Stimulated activated effector memory CD8-positive, alpha-beta T cell treated with anti-CD3 and anti-CD28 coated beads, Interleukin-12 subunit alpha, Interleukin-12 subunit beta, amount 100 ng/mL, for 72 hours (primary cell): ENCODE data around the gene KLF16.

Source experiments
- ATAC-seq: fragments of 150-1000 bp; cut with Tn5 transposase; 2 replicates; pipeline ENCODE4 v1.10.0; 2021
- DNase-seq, 2 donors: peaks; one replicate each; pipeline ENCODE4 v3.0.0; 2021 to 2022; ENCODE audit warnings: low spot score in 2 of 2
- H3K27ac Mint-ChIP-seq: one replicate; pipeline ENCODE4 v1.8.0; 2022; ENCODE audit warnings: mild to moderate bottlenecking, mixed read lengths
- H3K36me3 Mint-ChIP-seq: one replicate; pipeline ENCODE4 v1.8.0; 2022; ENCODE audit warnings: mild to moderate bottlenecking, mixed read lengths
- H3K4me1 Mint-ChIP-seq: one replicate; pipeline ENCODE4 v1.8.0; 2022; ENCODE audit warnings: mixed read lengths
- H3K4me3 Mint-ChIP-seq: one replicate; pipeline ENCODE4 v1.8.0; 2022; ENCODE audit warnings: mild to moderate bottlenecking, mixed read lengths
- H3K9me3 Mint-ChIP-seq: one replicate; pipeline ENCODE4 v1.8.0; 2022; ENCODE audit warnings: mixed read lengths

The KLF16 gene

DNA sequence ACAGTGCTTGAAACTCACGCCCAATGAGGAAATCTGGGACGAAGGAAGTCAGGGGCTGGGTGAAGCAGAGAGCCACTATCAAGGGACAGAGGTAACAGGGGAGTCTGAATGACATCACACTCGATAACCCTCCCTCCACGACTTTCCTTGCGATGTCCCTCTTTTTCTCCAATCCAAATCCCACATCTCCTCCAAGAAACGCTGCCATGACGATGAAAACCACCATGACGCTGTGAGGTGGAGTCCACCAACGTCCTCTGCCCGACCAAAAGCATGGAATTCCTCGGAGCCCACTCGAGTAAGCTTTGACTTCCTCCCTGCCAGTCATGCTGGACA lies 16.1 kb downstream of the KLF16 start:
- Mint-ChIP-seq H3K36me3 (peaks cover 38% of the 10 kb centered on the region), H3K9me3 (no peaks in the 10 kb centered on the region), H3K4me1 (peaks cover 54% of the 10 kb centered on the region), H3K27ac (peak overlapping the region; percentile 97), H3K4me3 (peak overlapping the region; percentile 86)
- no peak for DNase-seq
- no peak for ATAC-seq

DNA sequence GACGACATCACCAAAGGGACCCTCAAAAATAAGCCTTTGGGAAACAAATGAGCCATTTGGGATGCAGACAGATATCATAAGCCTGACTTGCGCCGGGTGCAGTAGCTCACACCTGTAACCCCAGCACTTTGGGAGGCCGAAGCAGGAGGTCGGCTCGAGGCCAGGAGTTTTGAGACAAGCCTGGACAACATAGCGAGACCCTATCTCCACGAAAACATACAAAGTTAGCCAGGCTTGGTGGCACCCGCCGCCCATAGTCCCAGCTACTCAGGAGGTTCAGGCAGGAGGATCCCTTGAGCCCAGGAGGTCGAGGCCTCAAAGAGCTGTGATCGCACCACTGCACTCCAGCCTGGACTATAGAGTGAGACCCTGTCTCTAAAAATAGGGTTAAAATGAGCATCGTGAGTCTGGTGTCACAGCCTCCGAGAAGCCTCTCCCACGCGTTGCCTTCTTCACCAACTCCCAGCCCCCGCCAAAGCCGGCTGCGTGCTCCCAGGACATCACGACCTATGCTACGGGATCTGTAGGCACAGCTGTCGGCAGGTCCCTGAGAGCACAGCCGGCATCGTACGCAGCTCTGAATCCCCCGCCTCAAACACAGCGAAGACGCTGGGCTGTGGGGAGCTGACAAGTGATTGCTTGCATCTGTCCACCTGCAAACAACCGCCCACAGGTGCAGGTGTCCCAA lies 16.7 kb downstream of the KLF16 start:
- H3K9me3 Mint-ChIP-seq = no peaks in the 10 kb centered on the region
- no peak for ATAC-seq
- peak overlapping the region; percentile 97 for H3K27ac Mint-ChIP-seq
- peaks cover 38% of the 10 kb centered on the region for H3K36me3 Mint-ChIP-seq
- H3K4me1 Mint-ChIP-seq = peaks cover 54% of the 10 kb centered on the region
- no peak for DNase-seq
- peak overlapping the region; percentile 86 for H3K4me3 Mint-ChIP-seq

DNA sequence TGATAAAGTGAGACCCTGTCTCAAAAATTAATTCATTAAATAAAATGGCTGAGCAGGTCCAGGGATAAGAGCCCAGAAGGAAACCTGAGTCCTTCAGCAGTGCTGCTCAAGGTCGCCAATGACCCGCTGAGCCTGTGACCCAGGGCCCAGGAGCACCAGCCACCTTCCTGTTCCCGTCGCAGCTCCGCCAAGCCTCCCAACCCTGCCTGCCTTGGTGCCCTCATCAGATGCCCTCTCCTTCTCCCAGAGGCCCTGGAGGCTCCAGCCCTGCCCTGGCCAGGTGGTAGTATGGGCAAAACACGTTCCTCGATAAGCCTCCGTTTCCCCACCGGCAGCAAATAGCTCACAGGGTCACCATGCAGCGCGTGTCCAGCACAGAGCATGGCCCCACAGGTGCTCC lies 17.7 kb downstream of the KLF16 start:
- H3K4me3 Mint-ChIP-seq = peak overlapping the region; percentile 86
- no peak for DNase-seq
- H3K27ac Mint-ChIP-seq = peak overlapping the region; percentile 97
- ATAC-seq = no peak
- H3K9me3 Mint-ChIP-seq = no peaks in the 10 kb centered on the region
- peaks cover 45% of the 10 kb centered on the region for H3K36me3 Mint-ChIP-seq
- peaks cover 58% of the 10 kb centered on the region for H3K4me1 Mint-ChIP-seq

DNA sequence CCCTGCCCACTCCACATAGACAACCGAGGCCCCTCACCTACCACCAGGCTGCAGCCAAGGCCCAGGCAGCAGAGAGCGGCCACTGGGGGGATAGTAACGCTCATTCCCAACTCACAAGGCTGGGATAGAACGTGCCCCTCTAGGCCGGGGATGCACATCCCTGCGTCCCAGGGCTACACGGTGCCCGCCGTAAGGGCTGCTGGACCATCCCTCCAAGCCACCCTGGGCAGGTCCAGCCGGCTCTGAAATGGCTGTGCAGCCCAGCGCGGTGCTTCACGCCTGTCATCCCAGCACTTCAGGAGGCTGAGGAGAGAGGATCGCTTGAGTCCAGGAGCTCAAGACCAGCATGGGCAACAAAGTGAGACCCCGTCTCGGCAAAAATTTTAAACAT lies 18.3 kb downstream of the KLF16 start:
- H3K27ac Mint-ChIP-seq = peak overlapping the region; percentile 74

DNA sequence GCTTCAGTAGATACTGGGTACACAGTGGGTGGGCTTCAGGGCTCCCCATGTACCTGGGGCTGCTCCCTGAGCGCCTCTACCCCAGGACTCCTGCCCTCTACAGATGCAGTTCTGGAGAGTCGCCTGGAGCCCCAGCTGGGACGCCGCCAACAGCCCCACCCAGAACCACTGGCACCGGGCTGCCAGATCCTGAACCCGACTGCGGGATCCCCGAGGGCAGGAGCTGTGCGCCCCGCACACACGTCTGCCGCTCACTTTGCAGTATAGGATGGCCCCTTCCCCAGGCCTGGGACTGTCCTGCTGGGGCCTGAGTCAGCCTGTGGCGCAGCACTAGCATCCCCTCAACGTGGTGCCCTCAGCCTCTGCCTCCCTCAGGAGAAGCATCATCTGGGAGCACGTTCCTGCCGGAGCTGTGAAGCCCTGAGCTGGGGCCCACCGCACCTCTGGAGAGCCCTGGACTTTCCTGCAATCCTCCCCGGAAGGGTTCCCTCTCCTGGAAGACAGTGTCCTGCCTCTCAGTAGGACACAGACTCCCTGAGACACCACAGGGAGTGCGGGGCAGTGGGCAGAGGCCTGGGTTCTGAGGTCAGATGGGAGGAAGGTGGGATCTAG lies 18.8 kb downstream of the KLF16 start:
- H3K36me3 Mint-ChIP-seq = peaks cover 48% of the 10 kb centered on the region
- no peaks in the 10 kb centered on the region for H3K9me3 Mint-ChIP-seq
- H3K27ac Mint-ChIP-seq = peak overlapping the region; percentile 74
- DNase-seq (no peak), ATAC-seq (no peak)
- H3K4me3 Mint-ChIP-seq = no peak overlapping the region
- H3K4me1 Mint-ChIP-seq = peaks cover 55% of the 10 kb centered on the region

More for the DNA sequence above, 18.3 kb downstream of the KLF16 start:
- Mint-ChIP-seq H3K4me1 (peaks cover 53% of the 10 kb centered on the region), H3K36me3 (peaks cover 45% of the 10 kb centered on the region), H3K9me3 (no peaks in the 10 kb centered on the region), H3K4me3 (no peak overlapping the region)
- ATAC-seq = no peak
- DNase-seq = no peak

DNA sequence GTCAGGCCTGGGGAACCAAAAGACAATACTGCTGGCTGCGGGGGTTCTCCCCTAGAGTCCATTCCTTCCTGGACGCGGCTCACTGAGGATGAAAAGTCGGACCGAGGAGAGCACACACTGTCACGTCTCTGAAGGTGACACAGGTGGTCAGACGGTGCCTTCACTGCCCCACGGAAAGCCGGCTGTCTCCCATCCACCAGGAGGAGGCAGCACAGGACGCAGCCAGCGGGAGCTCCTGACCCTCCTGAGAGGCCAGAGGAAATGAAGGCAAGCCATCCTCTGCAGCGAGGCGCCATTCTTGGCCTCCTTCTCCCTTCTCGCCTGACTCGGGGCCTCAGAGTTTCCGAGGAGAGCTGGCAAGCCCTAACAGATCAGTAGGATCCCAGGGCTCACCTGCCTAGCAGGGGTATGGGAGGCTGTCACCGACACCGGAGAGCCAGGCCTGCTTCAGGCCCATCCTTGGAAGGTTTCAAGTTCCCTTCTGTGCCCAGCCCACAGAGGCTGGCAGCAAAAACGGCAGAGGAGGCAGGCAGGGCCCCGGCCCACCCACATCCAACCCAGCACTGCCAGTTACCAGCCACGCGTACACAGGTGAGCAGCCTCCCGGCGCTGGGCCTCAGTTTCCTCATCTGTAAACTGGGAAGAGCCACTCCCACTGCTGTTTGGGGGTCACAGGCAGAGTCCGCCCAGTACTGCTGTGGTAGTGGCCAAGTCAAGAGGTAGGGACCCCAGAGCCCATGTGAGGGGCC lies 19.6 kb downstream of the KLF16 start:
- H3K27ac Mint-ChIP-seq = peak overlapping the region; percentile 37
- no peak for ATAC-seq
- H3K4me1 Mint-ChIP-seq = peaks cover 59% of the 10 kb centered on the region
- no peak overlapping the region for H3K4me3 Mint-ChIP-seq
- H3K9me3 Mint-ChIP-seq = no peaks in the 10 kb centered on the region
- no peak for DNase-seq
- H3K36me3 Mint-ChIP-seq = peaks cover 51% of the 10 kb centered on the region

DNA sequence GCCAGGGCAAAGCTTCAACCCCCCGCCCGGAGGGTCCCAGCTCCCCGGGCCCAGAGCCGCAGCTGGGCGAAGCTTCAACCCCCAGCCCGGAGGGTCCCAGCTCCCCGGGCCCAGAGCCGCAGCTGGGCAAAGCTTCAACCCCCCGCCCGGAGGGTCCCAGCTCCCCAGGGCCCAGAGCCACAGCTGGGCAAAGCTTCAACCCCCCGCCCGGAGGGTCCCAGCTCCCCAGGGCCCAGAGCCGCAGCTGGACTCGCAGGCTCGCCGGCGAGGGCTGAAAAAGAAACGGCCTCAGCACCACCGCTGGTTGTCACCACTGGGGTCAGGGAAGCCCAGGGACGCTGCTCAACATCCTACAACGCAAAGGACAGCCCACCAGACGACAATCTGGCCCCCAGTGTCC lies 20.3 kb downstream of the KLF16 start:
- ATAC-seq (no peak), DNase-seq (no peak)
- no peaks in the 10 kb centered on the region for H3K9me3 Mint-ChIP-seq
- peaks cover 57% of the 10 kb centered on the region for H3K36me3 Mint-ChIP-seq
- peaks cover 59% of the 10 kb centered on the region for H3K4me1 Mint-ChIP-seq
- H3K27ac Mint-ChIP-seq = peak overlapping the region; percentile 56
- H3K4me3 Mint-ChIP-seq = no peak overlapping the region

DNA sequence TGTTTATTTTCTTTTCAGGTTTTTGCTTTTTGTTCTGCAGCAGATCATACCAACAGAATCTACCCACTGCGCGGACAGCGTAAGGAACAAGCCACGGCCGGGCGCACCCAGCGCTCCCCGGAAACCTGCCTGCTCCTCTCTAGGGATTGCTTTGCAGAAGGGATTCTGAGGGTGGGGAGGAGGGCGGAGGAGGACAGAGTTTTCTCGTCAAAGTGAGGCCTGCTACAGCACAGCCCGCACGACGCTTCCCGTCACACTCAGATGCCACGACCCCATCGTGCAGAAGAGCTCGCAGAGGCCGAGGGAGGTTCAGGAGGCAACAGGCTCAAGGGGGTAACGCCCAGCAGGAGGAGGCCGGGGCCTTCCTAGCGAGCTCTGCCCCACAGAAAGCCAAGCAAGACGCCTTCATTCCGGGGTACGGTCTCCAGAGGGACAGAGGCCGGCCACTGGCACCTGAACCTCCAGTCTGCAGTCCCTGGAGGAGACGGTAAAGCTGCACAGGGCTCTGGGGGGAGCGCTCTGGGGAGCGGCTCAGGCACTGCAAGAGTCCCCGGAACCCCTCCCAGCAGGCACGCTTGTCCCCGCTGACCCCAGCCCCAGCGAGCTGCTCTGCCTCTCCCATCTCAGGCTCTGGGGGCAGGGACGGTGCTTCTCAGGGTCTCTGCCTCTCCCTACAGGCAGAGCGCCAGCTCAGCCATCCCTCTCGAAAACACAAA lies 22.0 kb downstream of the KLF16 start:
- DNase-seq (no peak), ATAC-seq (no peak)
- Mint-ChIP-seq H3K36me3 (peaks cover 58% of the 10 kb centered on the region), H3K4me3 (no peak overlapping the region), H3K4me1 (peaks cover 51% of the 10 kb centered on the region), H3K9me3 (no peaks in the 10 kb centered on the region), H3K27ac (peak overlapping the region; percentile 75)

DNA sequence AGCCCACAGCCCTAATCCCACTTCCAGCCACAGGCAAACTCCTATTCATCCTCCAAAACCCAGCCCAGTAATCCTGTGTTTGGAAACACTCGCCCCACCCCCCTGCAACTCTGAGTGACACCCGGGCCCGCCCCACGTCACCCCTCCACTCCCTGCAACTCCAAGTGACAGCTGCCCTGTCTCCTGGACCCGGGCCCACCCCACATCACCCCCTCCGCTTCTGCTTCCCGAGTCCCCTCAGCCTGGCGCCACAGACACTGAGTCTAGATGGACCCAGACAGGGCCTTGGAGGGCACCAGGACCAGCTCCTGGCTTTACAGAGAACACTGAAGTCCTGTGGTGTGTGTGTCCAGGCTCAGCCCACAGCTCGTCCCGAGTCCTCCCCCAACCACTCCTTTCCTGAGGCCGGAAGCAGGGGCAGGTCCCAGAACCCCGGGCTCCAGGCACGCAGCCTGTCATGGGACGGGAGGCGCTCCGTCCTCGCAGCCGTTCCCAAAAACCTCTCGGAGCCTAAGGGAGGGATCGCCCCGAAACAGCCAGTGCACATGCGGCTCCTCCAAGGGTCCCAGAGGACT lies 22.8 kb downstream of the KLF16 start:
- H3K4me3 Mint-ChIP-seq = no peak overlapping the region
- H3K4me1 Mint-ChIP-seq = peaks cover 50% of the 10 kb centered on the region
- peaks cover 51% of the 10 kb centered on the region for H3K36me3 Mint-ChIP-seq
- DNase-seq = no peak
- ATAC-seq = no peak
- H3K27ac Mint-ChIP-seq = peak overlapping the region; percentile 75
- H3K9me3 Mint-ChIP-seq = no peaks in the 10 kb centered on the region

DNA sequence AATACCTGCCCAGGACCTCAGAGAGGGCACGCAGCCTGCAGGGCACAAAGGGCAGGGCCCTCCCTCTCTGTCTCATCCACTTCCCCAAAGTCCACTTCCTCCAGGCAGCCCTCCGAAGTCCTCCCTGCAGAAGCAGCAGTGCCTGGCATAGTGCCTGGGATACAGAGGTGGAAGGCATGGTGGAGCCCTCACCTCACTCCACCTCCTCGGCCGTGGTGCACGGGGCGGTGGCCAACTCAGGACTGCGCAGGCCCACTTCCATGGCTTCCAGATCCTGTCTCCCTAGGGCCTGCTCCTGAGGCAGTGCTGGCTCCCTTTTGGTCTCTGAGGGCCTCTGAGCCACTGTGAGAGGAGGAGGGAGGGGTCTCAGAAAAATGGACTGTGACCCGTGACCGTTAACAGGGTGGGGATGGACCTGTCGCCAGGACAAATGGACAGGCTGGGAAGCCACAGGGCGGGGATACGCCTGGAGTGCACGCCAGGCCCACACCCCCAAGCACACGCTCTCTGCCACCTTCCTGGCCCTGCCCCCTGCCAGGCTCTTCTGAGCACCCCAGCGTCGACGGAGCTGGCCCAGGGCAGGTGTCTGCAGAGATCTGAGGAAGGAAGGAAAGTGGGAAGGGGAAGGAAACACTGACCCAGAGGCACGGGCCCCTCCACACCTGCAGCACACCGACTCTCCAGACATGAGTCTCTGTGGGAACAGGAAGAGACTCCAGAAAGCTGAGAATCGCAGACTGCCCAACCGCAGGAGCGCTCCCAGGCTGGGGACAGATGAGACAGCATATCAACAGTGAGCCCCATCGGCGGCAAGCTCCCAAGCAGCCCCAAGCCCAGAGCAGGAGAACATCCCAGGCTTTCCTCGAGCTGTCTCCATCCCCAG lies 23.5 kb downstream of the KLF16 start:
- Mint-ChIP-seq H3K9me3 (no peaks in the 10 kb centered on the region), H3K4me1 (peaks cover 47% of the 10 kb centered on the region), H3K36me3 (peaks cover 45% of the 10 kb centered on the region), H3K27ac (peak overlapping the region; percentile 75), H3K4me3 (no peak overlapping the region)
- DNase-seq (no peak), ATAC-seq (no peak)

DNA sequence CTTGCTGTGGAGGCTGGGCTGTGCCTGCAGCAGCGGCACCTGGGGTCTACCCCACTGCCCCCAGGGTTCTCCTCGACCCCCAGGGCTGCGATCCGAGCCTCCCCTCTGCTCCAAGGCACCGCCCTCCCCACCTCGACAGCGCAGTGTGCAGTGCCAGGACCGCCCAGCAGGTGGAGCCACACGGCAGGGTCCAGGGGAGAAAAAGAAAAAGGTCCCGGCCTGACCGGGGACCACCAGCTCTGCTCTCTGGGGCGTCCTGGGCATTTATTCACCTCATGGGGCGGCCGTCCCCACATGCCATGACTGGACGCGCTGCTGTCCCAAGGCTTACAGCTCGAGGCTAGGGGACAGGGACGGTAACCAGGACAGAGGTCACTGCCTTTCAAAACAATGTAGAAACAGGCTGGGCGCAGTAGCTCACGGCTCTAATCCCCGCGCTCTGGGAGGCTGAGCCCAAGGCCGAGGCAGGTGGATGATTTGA lies 25.7 kb downstream of the KLF16 start:
- Mint-ChIP-seq H3K9me3 (no peaks in the 10 kb centered on the region), H3K27ac (no peak overlapping the region), H3K4me1 (peaks cover 37% of the 10 kb centered on the region), H3K4me3 (no peak overlapping the region), H3K36me3 (peaks cover 51% of the 10 kb centered on the region)
- ATAC-seq = peak; percentile 65
- DNase-seq = peak; percentile 73 to 89

DNA sequence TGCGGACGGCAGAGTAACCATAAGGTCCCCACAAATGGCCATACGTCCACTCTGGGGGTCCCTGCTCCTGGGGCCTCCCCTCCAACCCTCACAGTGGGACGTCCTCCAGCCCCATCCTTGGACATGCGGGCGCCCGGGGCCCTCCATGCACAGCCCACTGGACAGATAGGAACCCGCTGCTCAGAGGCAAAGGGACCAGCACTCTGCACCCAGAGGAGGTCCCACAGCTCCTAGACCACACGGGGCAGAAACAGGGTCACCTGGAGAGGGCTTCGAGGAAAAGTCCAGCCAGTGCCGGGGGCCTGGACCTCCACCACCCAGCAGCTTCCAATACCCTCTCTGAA lies 26.2 kb downstream of the KLF16 start:
- DNase-seq (no peak), ATAC-seq (no peak)
- H3K9me3 Mint-ChIP-seq = no peaks in the 10 kb centered on the region
- no peak overlapping the region for H3K4me3 Mint-ChIP-seq
- no peak overlapping the region for H3K27ac Mint-ChIP-seq
- H3K36me3 Mint-ChIP-seq = peaks cover 54% of the 10 kb centered on the region
- H3K4me1 Mint-ChIP-seq = peaks cover 37% of the 10 kb centered on the region

DNA sequence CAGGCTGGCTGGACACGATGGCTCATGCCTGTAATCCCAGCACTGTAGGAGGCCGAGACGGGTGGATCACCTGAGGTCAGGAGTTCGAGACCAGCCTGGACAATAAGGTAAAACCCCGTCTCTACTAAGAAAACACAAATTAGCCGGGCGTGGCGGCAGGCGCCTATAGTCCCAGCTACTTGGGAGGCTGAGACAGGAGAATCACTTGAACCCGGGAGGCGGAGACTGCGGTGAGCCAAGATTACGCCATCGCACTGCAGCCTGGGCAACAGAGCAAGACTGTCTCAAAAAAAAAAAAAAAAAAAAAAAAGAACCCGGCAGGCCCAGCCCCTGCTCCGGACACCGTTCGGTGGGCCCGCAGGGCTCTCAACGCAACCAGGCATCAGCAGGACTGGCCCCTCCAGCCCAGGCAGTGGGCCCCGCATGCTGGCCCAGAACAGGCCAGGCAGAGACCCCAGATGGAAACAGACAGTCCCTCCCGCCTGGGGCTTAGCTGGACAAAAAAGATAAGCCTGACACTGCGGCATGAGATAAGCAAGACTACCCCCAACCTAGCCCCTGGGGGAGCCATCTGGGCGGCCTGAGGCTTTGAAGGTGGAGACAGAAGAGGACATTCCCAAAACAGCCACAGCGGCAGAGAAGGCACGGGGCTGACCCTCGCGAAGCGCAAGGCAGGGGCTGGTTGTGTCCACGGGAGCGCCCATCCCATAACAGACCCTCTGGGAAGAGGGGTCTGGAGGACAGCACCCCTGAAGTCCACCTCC lies 26.7 kb downstream of the KLF16 start:
- peaks cover 60% of the 10 kb centered on the region for H3K36me3 Mint-ChIP-seq
- ATAC-seq (no peak), DNase-seq (no peak)
- no peak overlapping the region for H3K4me3 Mint-ChIP-seq
- H3K4me1 Mint-ChIP-seq = peaks cover 37% of the 10 kb centered on the region
- peak overlapping the region; percentile 37 for H3K27ac Mint-ChIP-seq
- no peaks in the 10 kb centered on the region for H3K9me3 Mint-ChIP-seq

DNA sequence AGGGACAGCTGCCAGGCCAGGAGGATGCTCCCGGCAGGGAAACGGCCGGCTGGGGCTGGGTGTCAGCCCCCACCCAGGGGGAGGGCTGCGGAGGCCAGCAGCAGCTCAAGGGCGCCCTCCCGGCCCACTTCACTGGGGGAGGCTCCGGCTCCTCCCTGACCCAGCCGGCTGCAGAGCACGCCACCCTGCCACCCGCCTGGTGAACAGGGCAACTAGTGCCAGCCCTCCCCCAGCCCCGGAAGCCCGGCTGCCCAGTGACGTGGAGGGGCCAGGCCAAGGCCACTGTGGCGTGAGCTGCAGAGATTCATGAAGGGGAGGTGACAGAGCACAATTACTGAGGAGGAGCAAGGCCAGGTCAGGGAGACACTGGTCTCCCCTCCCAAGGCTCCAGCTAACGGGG lies 29.8 kb downstream of the KLF16 start:
- Mint-ChIP-seq H3K4me3 (no peak overlapping the region), H3K27ac (peak overlapping the region; percentile 58), H3K36me3 (peaks cover 68% of the 10 kb centered on the region), H3K9me3 (no peaks in the 10 kb centered on the region), H3K4me1 (peaks cover 19% of the 10 kb centered on the region)
- ATAC-seq (no peak), DNase-seq (no peak)
